ENCODE data around the gene TRIP11.
"Not testable (repeated sequence)": the region's sequence is repeated elsewhere in the genome, so short reads cannot be mapped to it uniquely, and the experiment has no call there.

The TRIP11 gene

DNA sequence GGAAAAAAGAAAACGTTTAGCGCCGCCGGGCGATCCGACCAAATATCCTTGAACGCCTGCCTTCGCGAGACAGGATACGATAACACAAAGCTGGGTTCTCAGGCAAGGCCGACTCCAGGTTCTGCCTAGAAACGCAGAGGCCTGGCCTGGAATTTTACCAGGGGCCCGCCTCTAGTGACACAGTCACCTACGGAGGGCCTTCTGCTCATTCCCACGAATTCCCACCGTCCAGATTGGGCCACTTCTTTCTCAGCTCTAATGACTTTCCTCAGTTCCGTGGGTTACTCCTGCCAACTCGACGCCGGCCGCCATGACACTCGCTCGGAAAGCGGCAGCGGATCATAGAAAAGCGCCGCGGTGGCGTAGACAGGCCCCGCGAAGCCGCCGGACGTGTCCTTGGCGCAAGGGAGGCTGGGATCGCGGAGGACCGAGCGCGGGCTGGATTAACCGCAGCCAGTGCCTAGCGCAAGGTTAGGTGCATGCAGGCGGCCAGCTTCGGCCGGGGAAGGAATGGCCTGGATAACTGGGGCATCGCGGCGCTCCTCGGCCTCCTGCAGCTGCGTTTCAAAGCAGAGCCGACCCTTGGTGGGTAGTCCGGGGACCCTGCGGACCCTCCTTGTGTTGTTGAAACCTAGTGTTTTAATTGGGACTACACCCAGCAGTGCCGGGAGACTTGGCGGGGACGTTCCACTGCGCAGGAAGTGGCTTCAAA, at the start of gene TRIP11:
TSS of gene TRIP11 (minus strand) at position 341 of the 712 bp plus-strand sequence. CDS start 374 bp downstream, outside the sequence.
- DNase-seq: peak; percentile 91

- no peak for DNase-seq
Measured at GRCh38 chr14:92088494-92088893, 48.6 kb upstream of the TRIP11 start.

DNA sequence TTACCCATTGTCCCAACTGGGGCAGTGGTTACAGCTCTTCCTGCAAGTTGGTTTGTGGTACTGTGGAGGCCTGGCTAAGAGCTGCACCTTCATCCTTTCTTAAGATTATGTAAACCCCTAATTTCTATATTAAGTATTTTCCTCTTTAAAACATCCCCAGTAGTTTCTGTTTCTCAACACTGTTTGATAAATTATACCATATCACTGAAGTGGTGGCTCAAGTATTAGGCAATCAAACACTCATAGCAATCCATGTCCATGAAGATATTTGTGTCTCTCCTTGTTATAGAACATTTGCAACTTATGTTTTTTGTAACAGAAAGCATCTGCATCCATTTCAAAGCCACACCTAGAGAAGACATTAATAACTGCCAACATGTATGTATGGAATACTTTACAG, 34.7 kb upstream of the TRIP11 start:
- no peak for DNase-seq

- no peak for DNase-seq
Measured at GRCh38 chr14:92058006-92058917, 18.4 kb upstream of the TRIP11 start.

DNA sequence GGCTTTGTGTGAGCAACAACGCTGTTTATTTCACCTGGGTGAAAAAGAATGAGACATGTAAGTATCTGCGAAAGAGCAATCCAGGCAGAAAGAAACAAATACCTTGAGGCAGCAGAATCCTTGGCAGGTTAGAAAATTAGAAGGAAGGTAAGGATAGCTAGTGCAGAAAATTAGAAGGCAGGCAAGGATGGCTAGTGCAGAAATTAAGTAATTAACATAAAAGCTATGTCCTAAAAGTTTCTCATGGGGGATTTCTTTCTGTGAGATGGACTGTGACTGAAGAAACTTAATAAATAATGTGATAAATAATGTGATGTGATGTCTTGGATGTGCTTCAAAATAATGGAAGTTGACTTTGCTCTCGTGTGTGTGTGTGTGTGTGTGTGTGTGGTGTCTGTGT, 9.9 kb upstream of the TRIP11 start:
- no peak for DNase-seq

DNA sequence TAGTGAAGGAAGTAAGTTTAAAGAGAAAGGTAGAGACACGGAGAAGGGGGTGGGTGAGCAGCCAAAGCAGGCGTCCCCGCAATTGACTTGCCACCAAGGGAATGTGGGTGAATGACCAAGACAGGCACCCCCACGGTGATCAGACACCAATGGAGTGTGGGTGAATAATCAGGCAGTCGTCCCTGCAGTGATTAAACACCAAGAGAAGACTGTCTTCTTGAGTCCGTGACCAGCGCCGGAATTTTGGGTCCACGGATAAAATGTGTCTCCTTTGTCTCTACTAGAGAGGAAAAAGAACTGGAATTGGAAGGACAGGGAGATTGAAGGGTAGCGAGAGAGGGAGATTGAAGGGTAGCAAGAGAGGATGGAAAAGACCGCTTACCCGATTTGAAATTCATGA, 9.4 kb upstream of the TRIP11 start:
- DNase-seq: not testable (repeated sequence)

DNA sequence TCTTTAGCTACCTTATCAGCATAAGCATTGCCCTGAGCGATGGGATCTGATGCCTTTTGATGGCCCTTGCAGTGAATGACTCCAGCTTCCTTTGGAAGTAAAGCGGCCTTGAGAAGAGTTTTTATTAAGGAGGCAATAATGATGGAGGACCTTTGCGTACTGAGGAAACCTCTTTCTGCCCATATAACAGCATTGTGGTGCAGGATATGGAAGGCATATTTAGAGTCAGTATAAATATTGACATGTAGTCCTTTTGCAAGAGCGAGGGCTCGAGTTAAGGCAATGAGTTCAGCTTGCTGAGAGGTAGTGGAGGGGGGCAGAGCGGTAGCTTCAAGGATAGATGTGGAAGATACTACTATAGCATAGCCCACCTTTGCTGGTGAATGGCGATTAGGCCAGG, 6.0 kb upstream of the TRIP11 start:
- DNase-seq: not testable (repeated sequence)

DNA sequence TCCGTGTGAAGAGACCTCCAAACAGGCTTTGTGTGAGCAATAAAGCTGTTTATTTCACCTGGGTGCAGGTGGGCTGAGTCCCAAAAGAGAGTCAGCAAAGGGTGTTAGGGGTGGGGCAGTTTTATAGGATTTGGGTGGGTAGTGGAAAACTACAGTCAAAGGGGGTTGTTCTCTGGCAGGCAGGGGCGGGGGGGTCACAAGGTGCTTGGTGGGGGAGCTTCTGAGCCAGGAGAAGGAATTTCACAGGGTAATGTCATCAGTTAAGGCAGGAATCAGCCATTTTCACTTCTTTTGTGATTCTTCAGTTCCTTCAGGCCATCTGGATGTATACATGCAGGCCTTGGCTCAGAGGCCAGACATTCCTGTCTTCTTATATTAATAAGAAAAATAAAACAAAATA, 1.9 kb upstream of the TRIP11 start:
- DNase-seq: not testable (repeated sequence)

GRCh38 chr14:92041203-92041602, 1.3 kb upstream of the TRIP11 start:
- DNase-seq: no peak

- peak; percentile 13 for DNase-seq
Measured at GRCh38 chr14:92040431-92041051, 682 bp upstream of the TRIP11 start.

- peak; percentile 19 for DNase-seq
Measured at GRCh38 chr14:92039063-92039718, 668 bp downstream of the TRIP11 start.

- DNase-seq: no peak
Measured at GRCh38 chr14:92037989-92038388, 1.9 kb downstream of the TRIP11 start.

DNA sequence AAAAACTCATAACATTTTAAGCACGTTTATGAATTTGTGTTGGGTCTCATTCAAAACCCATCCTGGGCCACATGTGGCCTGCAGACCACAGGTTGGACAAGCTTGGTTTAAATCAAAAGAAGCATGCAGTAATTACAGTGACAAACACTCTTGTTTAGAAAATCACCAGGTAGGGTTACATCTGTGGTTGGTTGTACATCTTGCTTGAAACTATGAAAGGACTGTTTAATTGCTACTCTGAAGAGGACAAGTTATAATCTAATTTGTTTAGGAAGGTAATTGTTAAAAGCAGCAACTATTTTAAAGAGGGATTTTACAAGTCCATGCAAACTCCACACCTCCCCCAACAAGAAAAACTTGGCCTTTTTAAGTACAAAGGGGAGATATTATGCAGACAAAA, 4.0 kb downstream of the TRIP11 start:
- no peak for DNase-seq

DNA sequence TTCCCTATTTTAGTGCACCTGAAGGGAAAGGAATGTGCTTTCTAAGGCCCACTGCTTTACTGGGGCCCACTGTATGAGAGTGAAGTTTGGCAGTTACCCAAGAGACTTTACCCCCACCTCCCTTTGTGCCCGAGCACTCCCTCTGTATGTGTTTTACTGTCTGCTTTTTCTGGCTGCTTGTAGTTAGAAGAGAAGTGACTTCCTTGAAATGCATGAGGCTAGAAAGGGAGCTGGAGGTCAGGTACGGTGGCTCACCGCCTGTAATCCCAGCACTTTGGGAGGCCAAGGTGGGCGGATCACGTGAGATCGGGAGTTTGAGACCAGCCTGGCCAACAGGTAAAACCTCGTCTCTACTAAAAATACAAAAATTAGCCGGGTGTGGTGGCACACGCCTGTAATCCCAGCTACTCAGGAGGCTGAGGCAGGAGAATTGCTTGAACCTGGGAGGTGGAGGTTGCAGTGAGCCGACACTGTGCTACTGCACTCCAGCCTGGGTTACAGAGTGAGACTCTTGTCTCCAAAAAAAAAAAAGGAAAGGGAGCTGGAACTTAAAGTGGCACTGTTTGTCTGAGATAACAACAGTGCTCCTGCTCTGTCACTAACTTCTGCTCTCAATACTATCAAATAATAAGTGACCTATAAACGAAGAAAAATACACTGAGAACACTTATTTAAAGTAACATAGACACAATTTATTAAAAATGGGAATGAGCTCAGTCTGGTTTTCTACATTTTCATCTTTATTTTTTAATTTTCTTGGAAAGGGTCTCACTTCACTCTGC, 5.8 kb downstream of the TRIP11 start:
- DNase-seq: no peak

DNA sequence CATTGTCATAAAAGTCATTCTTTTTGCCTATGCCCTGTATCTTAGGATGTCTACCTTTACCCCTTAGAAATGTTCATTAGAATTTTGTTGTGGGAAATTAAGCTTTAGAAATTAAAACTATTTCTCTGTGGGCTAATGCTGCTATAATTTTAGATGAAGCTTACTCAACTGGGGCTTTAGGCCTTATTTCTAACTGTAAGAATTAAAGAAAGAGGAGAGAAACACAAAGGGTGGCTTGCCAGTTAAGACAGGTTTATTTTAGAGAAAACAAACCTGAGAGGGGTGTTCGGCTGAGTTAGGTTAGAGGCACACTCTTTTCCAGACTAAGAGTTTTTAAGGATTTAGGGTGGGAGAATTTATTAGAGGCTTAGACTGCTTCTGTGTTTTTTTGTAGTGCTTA, 6.4 kb downstream of the TRIP11 start:
- DNase-seq: no peak

- no peak for DNase-seq
Measured at GRCh38 chr14:92026548-92027190, 13.2 kb downstream of the TRIP11 start.

DNA sequence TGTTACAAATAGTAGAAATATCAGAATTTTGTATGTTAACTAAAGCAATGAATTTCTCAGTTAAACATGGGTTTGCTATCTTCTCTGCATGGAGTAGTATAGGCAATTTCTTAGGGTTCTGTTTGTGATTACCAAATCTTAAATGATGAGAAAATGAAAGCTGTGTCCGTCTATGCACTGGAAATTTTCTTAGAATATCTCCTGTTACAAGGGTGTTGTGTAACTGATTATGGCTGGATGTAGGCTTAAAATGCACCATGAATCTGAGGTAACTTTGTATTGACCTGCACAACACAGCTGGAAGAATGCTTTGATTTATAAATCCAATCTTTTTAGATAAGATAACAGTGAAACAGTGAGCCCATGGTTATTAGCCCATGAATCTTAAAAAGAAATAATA, 17.8 kb downstream of the TRIP11 start:
- no peak for DNase-seq

DNA sequence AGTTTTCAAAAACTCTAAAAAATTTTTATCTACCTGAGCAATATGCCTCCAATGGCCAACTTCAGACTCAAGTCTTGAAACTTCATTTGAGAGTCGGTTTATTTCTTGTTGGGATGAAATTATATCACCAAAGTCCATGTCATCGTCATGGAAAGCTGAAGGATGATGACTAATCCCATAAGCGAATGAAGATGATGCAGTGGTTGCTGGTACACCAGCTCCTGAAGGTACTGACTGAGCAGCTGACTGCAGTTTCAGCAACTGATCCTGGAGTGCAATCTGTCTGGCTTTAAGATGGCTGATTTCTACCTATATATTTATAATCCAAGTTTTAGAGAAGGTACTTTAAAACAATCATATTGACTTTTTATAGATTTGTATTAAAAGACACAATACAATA, 18.3 kb downstream of the TRIP11 start:
- DNase-seq: no peak

GRCh38 chr14:92014040-92014439, 25.8 kb downstream of the TRIP11 start:
- no peak for DNase-seq

DNA sequence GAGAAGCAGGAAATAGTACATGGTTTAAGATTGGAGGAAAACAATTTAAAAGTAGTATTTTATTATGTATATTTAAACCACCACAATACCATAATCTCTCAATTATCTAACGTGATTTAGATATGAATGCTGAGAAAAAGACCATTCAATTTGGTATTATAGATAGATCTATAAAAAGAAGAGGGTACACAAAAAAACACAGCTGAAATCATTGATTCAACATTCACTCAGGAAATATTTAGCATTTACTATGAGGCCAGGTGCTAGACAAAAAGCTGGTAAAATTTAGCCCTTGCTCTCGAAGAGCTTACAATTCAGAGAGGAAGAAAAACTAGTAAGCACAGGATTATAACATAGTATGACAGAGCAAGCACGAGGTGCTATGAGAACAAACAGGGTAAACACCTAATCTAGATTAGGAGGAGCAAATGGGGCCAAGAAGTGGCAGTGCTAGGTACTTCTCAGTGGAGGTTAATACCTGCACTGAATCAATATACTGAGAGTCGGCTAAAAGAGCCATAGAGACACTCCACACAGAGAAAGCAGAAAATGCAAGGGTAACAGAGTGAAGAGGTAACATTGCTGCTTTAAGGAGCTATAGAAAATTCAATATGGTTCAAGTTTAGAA, 27.6 kb downstream of the TRIP11 start:
- no peak for DNase-seq

DNA sequence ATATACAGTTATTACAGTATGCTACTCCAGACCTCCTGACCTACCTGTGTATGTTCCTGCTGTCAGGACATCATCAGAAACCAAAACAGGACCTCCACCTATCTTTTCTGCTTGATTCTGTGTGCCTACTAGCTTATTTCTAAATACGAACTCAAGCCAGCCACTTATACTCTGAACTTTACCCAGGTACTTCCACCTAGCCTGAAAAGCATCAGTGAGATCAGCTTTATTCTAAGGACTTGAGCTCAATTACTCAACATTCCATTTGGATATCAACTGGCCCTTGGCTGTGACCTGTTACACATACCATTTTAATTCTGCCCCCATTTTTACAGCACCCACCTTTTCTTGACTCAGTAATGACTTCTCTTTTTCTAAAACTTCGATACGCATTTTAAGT, 29.2 kb downstream of the TRIP11 start:
- DNase-seq: no peak

All from RPMI8226 (cell line).